Panc1 (cell line): ENCODE data around the gene MNAT1. TPM values are rescaled to one million over a fixed set of nuclear protein-coding genes. Genes with fewer than 3 reads are reported as not detected.

Source experiments
- ATAC-seq: fragments of 200-7000 bp; cut with Tn5 transposase; 2 replicates; pipeline ENCODE4 v1.9.1; 2020; ENCODE audit warnings: mild to moderate bottlenecking, moderate library complexity
- BruUV-seq: library from RNA; stranded (reverse); fragments of 400-500 nt; replicated peaks from 2 replicates; lab custom pipeline; 2021; lab: Mats Ljungman, UMichigan
- CTCF ChIA-PET: fragments of 300-600 bp; sonication (Branson Sonifier 250); formaldehyde crosslinking; loops from one replicate; lab custom pipeline; 2022; ENCODE audit warnings: antibody characterized with exemption; lab: Charles Lee
- POLR2A ChIA-PET: fragments of 300-600 bp; sonication (Branson Sonifier 250); formaldehyde crosslinking; loops from one replicate; lab custom pipeline; 2022; ENCODE audit warnings: antibody characterized with exemption; lab: Charles Lee
- DNase-seq: peaks from one replicate; pipeline ENCODE4 v3.0.0-alpha.2; 2010; ENCODE audit warnings: low read depth, low spot score
- H3K27ac ChIP-seq: 2 replicates; pipeline ENCODE4 v1.5.1; 2011; ENCODE audit warnings: mild to moderate bottlenecking, low read length, inconsistent platforms
- H3K27me3 ChIP-seq: fragments of 200-500 bp; sonication (Bioruptor generic); 2 replicates; pipeline ENCODE4 v1.6.0; 2014; ENCODE audit warnings: low read length, inconsistent platforms; ENCODE audit not compliant: control insufficient read depth, insufficient read depth
- H3K36me3 ChIP-seq: fragments of 200-500 bp; sonication (Bioruptor generic); 2 replicates; pipeline ENCODE4 v1.5.1; 2014; ENCODE audit warnings: inconsistent platforms, mild to moderate bottlenecking, low read length, moderate library complexity; ENCODE audit not compliant: control insufficient read depth, insufficient read depth
- H3K4me1 ChIP-seq: 2 replicates; pipeline ENCODE4 v1.5.1; 2011; ENCODE audit warnings: inconsistent platforms, mild to moderate bottlenecking, low read length, moderate library complexity; ENCODE audit not compliant: control insufficient read depth, insufficient read depth
- H3K4me3 ChIP-seq, 2 experiments: 2 replicates each; pipeline ENCODE4 v1.5.1; 2011 to 2012; ENCODE audit warnings: low read depth in 2 of 2, low read length in 2 of 2, mild to moderate bottlenecking in 2 of 2, inconsistent platforms in 1 of 2, moderate library complexity in 1 of 2
- H3K9me3 ChIP-seq: fragments of 200-500 bp; sonication (Bioruptor generic); 2 replicates; pipeline ENCODE4 v1.5.1; 2014; ENCODE audit warnings: low read depth, mild to moderate bottlenecking, inconsistent platforms, low read length, moderate library complexity; ENCODE audit not compliant: control insufficient read depth, insufficient read depth
- POLR2AphosphoS5 ChIP-seq: IDR thresholded peaks from 2 replicates; pipeline ENCODE4 v1.6.1; 2012; ENCODE audit warnings: mild to moderate bottlenecking, low read depth, low read length, moderate library complexity
- REST ChIP-seq, 2 experiments: IDR thresholded peaks; 2 replicates each; pipeline ENCODE4 v1.6.1; 2011 to 2012; ENCODE audit warnings: low read depth in 2 of 2, control low read depth in 1 of 2, low read length in 1 of 2, mild to moderate bottlenecking in 1 of 2, moderate library complexity in 1 of 2; ENCODE audit not compliant: insufficient read depth in 1 of 2
- SIN3A ChIP-seq: IDR thresholded peaks from 2 replicates; pipeline ENCODE4 v1.6.1; 2012; ENCODE audit warnings: low read depth, mild to moderate bottlenecking, low read length, moderate library complexity, borderline replicate concordance; ENCODE audit not compliant: insufficient read depth
- TCF7L2 ChIP-seq: IDR thresholded peaks from 2 replicates; pipeline ENCODE4 v1.6.1; 2011; ENCODE audit warnings: mild to moderate bottlenecking, low read depth, low read length, inconsistent platforms
- in situ Hi-C: cut with HindIII; loops from 2 replicates; pipeline ENCODE4 v1.10.0; 2016; ENCODE audit warnings: low sequenced_read_pairs, low pct_unique_long_range_greater_than_20kb
- intact Hi-C: fragments of 100-400 bp; cut with micrococcal nuclease; formaldehyde crosslinking; loops from one replicate; pipeline ENCODE4 v1.10.0; 2022; ENCODE audit not compliant: unreplicated experiment
- total RNA-seq: library from RNA; stranded (reverse); gene quantifications from one replicate; pipeline ENCODE4 v1.2.1, GENCODE V29; 2021; ENCODE audit not compliant: unreplicated experiment
- TF ChIP-seq, protein P1 (sequence below): fragments of 450-650 bp; IDR thresholded peaks from 2 replicates; pipeline ENCODE4 v1.5.1; 2017; ENCODE audit warnings: mild to moderate bottlenecking

The MNAT1 gene
- total RNA-seq, 1 experiment from 2014 or later = 29.4 TPM

DNA sequence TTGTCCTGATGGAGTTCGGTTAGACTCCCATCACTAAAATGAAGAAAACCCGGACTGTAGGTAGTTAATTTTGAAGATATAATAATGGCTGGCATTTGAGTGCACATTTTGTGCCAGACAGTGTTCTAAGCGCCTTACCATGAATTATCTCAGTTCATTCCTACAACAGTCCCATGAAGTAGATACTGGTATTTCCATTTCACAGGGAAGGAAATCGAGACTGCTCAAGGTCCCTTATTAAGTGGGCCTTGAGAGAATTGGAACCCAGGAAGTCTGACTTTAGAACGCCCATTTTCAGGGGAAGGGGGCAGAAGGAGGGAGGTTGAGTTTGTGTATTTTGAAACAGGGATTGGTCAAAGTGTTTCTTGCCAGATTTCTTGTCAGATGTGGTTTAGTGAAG, 855 bp downstream of the MNAT1 start:
- peak overlapping the region; percentile 89 to 96 for H3K4me3 ChIP-seq
- CTCF ChIA-PET = no interaction called here
- no TSS peak for BruUV-seq
- DNase-seq (no peak), ATAC-seq (no peak)
- H3K9me3 ChIP-seq = no peaks in the 10 kb centered on the region
- intact Hi-C loops (no loop called here), in situ Hi-C loops (no loop called here)
- H3K27me3 ChIP-seq = no peaks in the 10 kb centered on the region
- TF ChIP-seq, protein P1, sequence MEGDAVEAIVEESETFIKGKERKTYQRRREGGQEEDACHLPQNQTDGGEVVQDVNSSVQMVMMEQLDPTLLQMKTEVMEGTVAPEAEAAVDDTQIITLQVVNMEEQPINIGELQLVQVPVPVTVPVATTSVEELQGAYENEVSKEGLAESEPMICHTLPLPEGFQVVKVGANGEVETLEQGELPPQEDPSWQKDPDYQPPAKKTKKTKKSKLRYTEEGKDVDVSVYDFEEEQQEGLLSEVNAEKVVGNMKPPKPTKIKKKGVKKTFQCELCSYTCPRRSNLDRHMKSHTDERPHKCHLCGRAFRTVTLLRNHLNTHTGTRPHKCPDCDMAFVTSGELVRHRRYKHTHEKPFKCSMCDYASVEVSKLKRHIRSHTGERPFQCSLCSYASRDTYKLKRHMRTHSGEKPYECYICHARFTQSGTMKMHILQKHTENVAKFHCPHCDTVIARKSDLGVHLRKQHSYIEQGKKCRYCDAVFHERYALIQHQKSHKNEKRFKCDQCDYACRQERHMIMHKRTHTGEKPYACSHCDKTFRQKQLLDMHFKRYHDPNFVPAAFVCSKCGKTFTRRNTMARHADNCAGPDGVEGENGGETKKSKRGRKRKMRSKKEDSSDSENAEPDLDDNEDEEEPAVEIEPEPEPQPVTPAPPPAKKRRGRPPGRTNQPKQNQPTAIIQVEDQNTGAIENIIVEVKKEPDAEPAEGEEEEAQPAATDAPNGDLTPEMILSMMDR = no peak
- TF ChIP-seq SIN3A (no peak), TCF7L2 (no peak), REST (IDR thresholded peaks at IDR 0.05; ENCODE audit: insufficient read depth in 1 of 2, low read depth in 2 of 2, low read length in 1 of 2) (no peak), POLR2AphosphoS5 (no peak)
- H3K27ac ChIP-seq = peak overlapping the region; percentile 90
- H3K36me3 ChIP-seq = no peaks in the 10 kb centered on the region; the same call in 1 of the 2 replicates
- H3K4me1 ChIP-seq = no peaks in the 10 kb centered on the region; the same call in 1 of the 2 replicates
- POLR2A ChIA-PET = no interaction called here

- intact Hi-C loops (no loop called here), in situ Hi-C loops (no loop called here)
- Histone ChIP-seq H3K4me3 (peak overlapping the region; percentile 19 to 96; a peak in 3 of 4 replicates), H3K27me3 (no peaks in the 10 kb centered on the region), H3K4me1 (no peaks in the 10 kb centered on the region; the same call in 1 of the 2 replicates), H3K27ac (0 out of 2 replicates have a peak overlapping the region, but pooled peaks have one; percentile 39), H3K9me3 (no peaks in the 10 kb centered on the region), H3K36me3 (no peaks in the 10 kb centered on the region; the same call in 1 of the 2 replicates)
- no peak for ATAC-seq
- no TSS peak for BruUV-seq
- no peak for TF ChIP-seq SIN3A
- TF ChIP-seq, protein P1 = no peak
- no peak for TF ChIP-seq REST (IDR thresholded peaks at IDR 0.05; ENCODE audit: insufficient read depth in 1 of 2, low read depth in 2 of 2, low read length in 1 of 2)
- no peak for TF ChIP-seq TCF7L2
- TF ChIP-seq POLR2AphosphoS5 = no peak
- POLR2A ChIA-PET = interaction anchor here (0.6 kb wide), 1 partner anchor 46 kb away, joined by 6 read pairs; no protein-coding TSS in a partner anchor
- CTCF ChIA-PET = no interaction called here
- DNase-seq = no peak
These were observed 1.9 kb downstream of the MNAT1 start for GRCh38 chr14:60736494-60736893.
